GM23248 (cell line): ENCODE measurements around the gene AGTR1.

Experiments used
- EZH2 ChIP-seq: fragments of 200-600 bp; sonication (generic); IDR thresholded peaks from 2 replicates; pipeline ENCODE4 v1.6.1; 2018; ENCODE audit warnings: antibody characterized with exemption, mild to moderate bottlenecking; ENCODE audit not compliant: insufficient read depth, poor library complexity, severe bottlenecking
- EZH2phosphoT487 ChIP-seq: fragments of 200-600 bp; sonication (generic); IDR thresholded peaks from 2 replicates; pipeline ENCODE4 v1.6.1; 2018; ENCODE audit warnings: antibody characterized with exemption, moderate library complexity, mild to moderate bottlenecking, low read depth; ENCODE audit not compliant: insufficient read depth

- TF ChIP-seq EZH2phosphoT487 (no peak), EZH2 (no peak)
These were observed 92.2 kb downstream of the AGTR1 start for GRCh38 chr3:148789906-148790305.
